GM18502 (cell line): ENCODE data around the gene HSPB6.

Experiments used
- ATAC-seq: cut with Tn5 transposase; IDR thresholded peaks from one replicate; pipeline ENCODE4 v1.9.1; 2021; ENCODE audit warnings: mild to moderate bottlenecking; ENCODE audit not compliant: unreplicated experiment, poor library complexity

The HSPB6 gene

GRCh38 chr19:35748106-35749020, 8.5 kb downstream of the HSPB6 start, which contains the start of gene LIN37:
Gene LIN37 (plus strand): TSS chr19:35748576. CDS start chr19:35748725, 149 bp downstream.
- ATAC-seq: peak; percentile 70

- no peak for ATAC-seq
Measured at GRCh38 chr19:35746531-35746930, 10.3 kb downstream of the HSPB6 start.

- ATAC-seq: no peak
Measured at GRCh38 chr19:35746087-35746462, 10.8 kb downstream of the HSPB6 start.

- peak; percentile 47 for ATAC-seq
Measured at GRCh38 chr19:35745328-35746086, 11.3 kb downstream of the HSPB6 start, which contains the start of the genes PSENEN and U2AF1L4. Gene PSENEN (plus strand): TSS chr19:35745651. CDS start chr19:35745931, 280 bp downstream. Gene U2AF1L4 (minus strand): TSS chr19:35745418. CDS start chr19:35745391, 27 bp downstream.

- peak; percentile 40 for ATAC-seq
Measured at GRCh38 chr19:35744430-35745327, 12.2 kb downstream of the HSPB6 start.

- ATAC-seq: no peak
Measured at GRCh38 chr19:35743640-35744429, 13.0 kb downstream of the HSPB6 start.

GRCh38 chr19:35742121-35742724, 14.6 kb downstream of the HSPB6 start, which contains the start of gene IGFLR1:
Gene IGFLR1 (minus strand): TSS chr19:35742452. CDS start chr19:35741180, 1,272 bp downstream.
- no peak for ATAC-seq

- ATAC-seq: no peak
Measured at GRCh38 chr19:35741203-35741515, 15.7 kb downstream of the HSPB6 start.

- ATAC-seq: peak; percentile 58
Measured at GRCh38 chr19:35740423-35741202, 16.2 kb downstream of the HSPB6 start.

GRCh38 chr19:35740108-35740422, 16.8 kb downstream of the HSPB6 start:
- peak; percentile 16 for ATAC-seq

- no peak for ATAC-seq
Measured at GRCh38 chr19:35739275-35740107, 17.3 kb downstream of the HSPB6 start.

GRCh38 chr19:35738887-35739229, 18.0 kb downstream of the HSPB6 start:
- ATAC-seq: no peak

GRCh38 chr19:35738021-35738886, 18.6 kb downstream of the HSPB6 start:
- ATAC-seq: no peak

GRCh38 chr19:35736913-35737886, 19.6 kb downstream of the HSPB6 start:
- ATAC-seq: no peak

GRCh38 chr19:35734889-35735288, 21.9 kb downstream of the HSPB6 start:
- no peak for ATAC-seq
